ENCODE results near the gene NPAS1.
"Not testable (repeated sequence)": the region's sequence is repeated elsewhere in the genome, so short reads cannot be mapped to it uniquely, and the experiment has no call there.

NPAS1 gene

DNA sequence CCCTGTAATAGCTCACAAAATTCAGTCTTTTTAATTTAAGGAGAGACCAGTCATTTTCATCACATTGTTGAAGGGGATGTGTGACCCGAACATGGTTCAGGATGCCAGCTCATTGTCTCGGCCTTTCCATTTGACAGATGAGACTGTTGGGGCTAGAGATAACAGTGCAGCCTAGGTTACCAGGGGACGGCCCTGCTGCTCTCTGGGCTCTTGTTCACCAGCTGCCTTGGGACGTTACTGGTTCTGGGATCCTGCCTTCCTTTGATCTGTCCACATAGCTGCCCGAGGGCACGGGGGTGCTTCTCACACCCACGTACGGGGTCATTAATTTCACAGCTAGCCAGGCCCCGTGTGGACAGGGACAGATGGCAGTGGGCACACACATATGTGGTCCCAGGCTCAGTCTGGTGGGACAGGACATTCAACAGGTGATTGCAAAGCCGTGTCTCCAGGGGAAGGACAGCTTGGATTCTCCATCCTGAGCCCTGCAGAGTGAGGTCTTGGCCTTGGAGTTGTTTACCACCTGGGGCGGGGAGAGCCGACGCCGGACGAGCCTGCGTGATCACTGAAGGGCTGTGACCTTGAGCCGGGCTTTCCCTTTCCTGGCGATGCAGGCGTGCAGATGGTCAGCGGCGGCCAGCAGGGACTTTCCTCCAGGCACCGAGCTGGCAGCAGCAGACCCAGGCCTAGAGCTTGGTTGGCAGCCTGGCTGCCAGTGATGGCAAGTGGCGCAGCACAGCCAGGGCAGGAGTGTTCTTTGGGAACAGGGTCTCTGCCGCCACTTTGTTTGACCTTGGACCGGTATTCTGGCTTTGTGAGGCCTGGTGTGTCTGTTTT, 26.7 kb upstream of the NPAS1 start:
- no peak for DNase-seq

DNA sequence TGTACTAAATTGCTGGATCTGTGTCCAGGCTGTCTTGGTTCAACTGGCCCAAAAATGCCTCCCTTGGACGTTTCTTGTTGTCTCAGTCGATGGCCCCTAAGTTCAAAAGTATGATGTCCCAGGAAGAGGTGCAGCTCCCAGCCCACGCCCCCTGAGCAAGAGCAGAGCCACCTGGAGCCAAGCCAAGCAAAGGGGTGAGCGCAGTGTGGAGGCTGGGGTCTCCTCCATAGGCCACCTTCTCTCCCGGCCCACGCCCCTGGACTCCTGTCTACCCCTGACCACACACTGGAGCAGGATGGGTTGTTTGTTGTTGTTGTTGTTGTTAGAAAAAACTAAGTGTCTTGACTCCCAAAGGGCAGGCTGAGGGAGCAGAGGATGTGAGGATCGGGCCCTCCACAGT, 26.0 kb upstream of the NPAS1 start:
- no peak for DNase-seq

DNA sequence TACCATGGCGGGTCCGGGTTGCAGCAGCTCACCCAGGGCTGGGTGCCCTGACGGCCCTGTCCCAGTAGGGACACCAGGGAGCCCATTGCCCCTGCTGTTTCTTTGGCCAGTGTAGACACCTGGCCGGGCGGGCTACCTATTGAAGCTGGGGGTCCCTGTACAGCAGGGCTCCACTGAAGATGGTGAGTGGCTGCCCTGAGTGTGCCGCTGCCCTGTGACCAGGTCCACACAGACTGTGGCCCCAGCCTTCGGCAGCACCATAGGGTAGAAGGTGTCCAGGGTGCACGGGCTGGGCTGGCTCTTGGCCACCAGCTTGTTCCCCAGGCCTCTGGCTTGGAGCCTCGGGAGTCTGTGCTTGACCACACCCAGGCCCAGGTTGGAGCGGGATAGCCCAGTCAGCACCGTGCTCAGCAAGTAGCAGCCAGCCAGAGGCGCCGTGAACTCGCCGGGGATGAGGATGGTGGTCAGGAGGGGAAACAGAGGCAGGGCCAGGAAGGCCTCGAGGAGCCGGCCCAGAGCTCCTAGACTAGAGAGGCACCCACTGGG, 25.4 kb upstream of the NPAS1 start:
- DNase-seq, result no peak

DNA sequence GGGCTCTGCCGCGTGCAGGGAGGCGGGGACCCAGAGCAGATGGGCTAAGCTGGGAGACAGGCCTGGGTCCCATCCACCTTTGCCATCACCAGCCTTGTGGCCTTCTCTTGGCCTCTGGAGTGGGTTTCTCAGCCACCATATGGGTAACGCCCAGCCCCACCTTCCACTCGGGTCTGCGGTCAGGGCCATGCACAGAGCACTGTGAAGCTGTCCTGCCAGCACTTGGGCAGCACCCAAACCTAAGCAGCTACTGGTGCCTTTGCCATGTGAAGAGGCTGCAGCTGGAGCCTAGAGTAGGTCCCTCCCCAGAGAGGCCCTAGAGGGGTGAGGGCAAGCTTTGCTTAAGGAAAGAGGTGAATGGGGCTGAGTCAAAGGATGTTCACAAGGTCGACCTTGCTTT, 24.1 kb upstream of the NPAS1 start:
- DNase-seq, result no peak

DNA sequence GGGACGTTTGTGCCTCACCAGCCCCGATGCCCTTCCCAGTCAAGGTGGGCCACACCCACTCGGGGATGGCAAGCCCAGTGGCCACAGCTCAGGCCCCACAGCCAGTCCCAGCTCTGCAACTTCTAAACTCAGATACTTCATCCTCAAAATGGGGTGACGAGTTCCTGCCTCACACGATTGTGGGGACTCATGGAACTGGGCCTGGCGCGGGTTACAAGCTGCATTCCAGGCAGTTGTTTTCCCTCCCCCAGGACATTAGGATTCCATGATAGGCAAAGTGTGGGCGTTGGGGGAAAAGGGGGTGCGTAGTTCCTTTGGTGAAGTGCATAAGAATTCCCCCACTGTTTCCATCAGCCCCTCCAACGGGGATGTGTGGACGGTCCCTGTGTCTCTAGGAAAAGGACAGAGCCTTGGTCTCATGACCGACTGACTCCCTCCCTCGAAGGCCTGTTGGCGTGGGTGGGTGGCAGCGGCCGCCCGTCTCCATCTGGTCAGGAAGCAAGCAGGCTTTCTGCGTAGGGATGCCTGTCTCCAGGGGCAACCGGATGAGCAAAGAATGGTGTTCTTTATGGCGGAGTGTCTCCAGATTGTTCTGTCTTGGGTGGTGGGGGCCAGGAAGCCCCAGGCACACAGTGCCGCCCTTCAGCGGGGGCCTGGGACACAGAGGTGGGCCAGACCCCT, 21.1 kb upstream of the NPAS1 start:
- no peak for DNase-seq

DNA sequence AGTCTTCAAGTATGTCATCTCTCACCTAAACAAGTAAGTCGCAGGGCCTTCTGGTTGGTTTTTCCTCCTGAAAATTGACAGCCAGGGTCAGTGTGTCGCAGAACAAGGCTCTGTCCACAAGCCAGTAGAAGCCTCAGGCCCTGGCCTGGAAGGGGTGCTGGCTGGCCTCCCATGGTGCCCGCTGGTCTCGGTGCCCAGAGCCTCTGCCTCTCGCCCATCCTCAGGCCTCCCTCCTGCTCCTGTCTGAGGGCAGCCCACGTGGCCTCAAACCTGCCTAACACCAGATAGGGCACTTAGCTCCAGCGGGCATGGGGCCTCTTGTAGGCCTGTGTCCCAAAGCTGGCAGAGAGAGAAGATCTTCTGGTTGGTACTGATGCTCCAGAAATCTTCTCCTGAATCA, 20.3 kb upstream of the NPAS1 start:
- DNase-seq, result no peak

DNA sequence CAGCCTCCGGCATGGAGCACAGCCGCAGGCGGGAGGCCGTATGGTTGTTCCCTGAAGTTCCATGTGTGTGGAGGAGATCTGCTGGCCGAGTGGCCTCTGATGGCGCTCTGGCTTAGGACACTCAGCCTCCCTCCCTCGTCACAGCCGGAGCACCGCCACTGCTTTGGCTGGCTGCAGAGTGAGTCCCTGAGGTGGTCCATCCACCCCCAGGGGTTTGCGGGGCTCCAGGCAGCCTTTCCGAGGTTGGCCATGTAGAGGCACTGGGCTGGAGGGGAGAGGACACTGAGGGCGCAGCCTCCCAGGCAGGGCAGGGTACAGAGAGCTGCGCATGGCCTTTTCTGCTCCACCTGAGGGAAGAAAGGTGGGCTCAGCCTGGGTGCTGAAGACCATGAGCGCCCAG, 19.8 kb upstream of the NPAS1 start:
- DNase-seq, result no peak

DNA sequence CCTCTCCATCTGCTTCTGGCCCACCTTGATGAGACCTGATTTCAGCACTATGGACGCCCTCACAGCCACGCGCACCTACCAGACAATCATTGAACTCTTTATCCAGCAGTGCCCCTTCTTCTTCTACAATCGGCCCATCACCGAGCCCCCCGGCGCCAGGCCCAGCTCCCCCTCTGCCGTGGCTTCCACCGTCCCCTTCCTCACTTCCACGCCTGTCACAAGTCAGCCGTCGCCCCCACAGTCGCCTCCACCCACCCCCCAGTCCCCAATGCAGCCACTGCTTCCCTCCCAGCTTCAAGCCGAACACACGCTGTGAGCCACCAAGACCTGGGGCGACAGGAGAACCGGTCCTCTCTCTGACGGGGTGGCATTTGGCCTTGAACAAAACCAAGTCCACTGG, 19.3 kb upstream of the NPAS1 start:
- DNase-seq, result no peak

DNA sequence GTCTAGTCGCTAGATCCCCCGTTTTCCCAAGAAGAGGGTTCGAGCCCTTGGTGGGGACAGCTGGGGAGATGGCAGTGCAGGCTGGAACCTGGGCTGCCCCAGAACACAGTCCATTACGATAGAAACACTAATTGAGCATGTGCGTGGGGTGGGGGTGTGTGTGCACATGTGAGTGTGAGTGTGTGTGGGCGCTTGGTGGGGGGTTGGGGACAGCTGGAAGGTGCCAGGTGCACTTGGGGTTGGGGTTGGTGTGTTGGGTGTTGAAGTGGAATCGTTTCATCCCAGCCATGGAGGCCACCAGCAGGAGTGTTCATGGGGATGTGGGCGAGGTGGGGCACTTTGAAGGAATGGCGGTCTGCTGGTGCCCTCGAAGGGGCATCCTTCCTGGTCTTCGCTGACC, 18.1 kb upstream of the NPAS1 start:
- DNase-seq, result no peak

DNA sequence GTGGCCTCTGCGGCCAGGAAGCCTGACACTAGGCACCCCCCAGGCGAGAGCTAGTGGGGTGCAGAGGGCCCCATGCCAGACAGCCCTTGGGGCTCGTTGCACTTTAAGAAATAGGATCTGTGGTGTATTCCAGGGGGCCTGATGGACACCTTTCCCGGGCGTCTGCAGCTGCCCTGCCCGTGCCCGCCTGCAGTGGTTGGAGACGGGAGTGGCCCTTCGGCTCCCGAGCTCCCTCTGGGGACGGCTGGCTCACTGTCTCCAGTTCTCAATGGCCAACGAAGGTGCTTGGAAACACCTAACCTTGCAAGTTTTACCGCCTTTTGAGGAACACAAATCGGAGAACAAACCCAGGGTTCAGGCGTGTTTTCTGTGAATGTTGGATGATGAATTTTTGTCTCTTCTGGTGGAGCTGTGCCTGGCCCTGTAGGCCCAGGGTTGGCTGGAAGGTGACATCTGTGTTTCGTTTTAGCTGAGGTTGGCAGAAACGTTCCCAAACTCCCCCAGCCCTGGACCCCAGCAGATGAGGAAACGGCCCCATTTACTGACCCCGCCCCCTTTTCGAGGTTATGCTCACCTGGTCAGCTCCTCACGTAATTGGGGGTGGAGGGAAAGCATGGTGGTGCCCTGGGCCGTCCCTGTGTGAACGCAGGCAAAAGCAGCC, 17.4 kb upstream of the NPAS1 start:
- DNase-seq, result no peak

DNA sequence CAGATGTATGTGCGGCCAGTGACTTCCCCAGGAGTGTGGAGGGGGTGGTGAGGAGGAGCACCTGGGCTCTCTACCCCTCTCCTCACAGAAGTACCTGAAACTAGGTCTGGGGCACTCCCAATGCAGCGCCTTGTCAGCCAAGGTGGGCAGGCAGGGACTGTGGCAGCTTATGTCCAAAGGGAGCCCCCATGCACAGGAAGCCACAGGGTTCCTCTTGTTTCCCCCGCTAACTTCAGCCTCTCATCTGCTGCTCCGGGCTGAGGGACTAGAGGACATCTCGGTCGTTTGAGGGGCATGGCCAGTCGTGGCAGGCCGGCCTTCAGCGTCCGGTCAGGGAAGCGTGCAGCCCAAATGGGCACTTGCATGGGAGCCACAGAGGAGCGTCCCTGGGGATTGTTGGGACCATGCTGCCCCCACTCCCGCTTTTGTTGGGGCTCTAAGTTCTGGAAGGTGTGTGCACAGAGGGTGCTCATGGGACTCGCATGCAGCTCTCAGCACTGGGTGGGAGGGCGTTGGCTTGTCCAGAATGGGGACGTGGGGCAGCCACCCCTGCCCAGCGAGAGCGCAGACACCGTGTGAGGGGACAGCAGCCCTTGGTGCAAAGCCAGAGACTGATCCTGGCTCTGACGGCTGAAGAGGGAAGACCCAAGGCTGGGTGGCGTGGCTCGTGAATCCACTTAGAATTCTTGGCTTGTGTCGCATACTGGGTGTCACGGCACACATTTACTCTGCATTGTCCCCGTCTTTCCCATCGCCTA, 16.6 kb upstream of the NPAS1 start:
- DNase-seq, result no peak

DNA sequence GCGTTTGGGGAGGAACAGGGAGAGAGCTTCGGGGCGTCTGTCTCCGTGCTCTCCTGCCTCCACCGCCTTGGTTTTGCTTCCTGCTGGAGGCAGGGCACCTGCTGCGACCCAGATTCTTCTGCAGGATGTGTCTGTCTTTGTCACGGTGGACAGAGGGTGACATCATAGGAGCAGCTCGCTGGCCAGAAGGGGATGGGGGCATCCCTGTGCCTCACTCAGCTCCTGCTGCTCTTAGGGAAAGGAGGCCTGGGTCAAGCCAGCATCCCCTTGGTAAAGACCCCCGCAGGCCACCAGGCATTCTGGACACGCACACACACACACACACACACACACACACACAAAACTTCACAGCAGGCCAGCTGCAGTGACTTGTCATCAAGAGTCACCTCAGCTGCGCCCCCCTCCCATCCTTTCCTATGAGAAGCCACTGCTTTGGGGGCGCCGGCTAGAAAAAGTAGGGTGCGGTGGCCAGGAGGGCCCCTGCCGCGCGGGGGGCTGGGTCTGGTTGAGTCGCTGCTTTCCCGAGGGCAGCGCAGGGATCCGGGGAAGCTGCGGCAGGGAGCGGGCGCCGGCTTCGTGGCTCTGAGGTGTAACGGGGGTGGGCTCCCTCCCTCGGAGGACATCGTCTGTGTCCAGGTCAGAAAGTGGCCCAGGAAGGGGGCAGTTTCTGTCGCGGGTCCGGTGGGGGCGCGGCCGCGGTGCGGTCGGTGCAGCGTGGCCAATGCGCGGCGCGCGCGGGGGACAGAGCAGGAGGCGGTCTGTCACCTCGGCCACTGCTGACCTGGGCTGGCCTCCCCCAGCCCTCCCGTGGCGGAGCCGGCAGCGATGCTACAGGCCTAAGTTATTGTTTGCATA, 15.8 kb upstream of the NPAS1 start:
- DNase-seq, result no peak

DNA sequence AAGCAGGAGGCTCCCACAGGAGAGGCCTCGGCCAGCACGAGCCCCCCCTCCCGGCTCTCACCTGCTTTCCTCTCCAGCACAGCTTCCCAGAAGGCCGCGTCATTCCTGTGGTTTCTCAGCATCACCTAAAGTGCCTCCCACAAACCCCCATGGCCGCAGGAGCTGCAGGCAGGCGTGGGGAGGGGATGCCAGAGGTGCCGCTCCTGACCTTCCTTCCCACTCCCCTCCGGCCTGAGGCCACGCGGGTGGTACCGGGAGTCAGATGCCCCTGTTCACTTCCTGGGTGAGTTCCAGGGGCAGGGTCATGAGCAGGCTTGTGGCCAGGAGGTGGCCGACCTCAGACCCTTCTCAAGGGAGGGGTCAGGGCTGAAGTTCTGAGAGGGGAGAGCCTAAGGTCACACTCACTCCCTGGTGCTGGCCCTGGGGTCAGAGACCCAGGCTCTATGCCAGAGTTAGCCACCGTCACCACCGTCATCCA, 14.4 kb upstream of the NPAS1 start:
- DNase-seq, result no peak

DNA sequence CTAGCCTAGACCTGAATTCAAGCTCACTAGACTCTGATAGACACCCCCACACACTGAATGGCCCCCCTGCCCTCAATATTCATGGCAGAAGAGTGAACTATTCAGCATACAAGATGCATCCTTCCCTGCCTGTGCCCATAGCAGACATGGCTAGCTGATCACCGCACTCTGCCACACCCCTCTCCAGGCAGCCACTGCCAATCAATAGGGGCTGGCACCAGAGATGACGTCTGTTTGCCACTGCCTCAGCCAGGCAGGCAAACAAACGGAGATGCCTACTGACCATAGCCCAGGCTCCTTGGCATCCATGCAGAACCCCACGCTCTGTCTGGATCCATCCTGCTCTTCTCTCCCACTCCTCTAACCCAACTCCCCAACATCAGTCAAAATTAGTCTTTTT, 13.8 kb upstream of the NPAS1 start:
- DNase-seq, result peak; percentile 25

DNA sequence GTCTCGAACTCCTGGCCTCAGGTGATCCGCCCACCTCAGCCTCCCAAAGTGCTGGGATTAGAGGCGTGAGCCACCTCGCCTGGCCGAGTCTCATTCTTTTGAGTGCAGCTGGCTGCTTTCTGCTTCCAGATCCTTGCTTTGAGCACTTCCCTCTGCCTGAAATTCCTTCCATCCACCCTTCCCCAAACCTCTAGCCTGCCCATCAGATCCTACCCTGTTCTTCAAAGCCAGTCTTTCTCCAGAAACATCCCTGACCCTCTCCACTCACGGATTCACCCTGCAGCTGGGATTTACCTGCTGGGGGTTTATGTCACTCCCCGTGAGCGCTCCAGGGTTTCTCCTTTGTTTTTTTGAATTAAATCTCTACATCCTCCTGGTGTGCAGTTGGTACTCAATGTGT, 13.1 kb upstream of the NPAS1 start:
- no peak for DNase-seq

DNA sequence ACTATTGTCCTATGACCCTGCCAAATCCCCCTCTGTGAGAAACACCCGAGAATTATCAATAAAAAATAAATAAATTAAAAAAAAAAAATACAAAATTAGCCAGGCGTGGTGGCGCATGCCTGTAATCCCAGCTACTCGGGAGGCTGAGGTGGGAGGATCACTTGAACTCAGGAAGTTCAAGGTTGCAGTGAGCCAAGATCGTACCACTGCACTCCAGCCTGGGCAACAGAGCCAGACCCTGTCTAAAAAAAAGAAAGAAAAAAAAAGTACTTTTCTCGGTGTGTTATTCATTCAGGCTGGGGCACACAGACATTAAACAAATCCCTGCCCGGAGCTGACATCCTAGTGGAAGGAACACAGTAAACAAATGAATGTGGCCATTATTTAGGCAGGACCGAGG, 9.1 kb upstream of the NPAS1 start:
- DNase-seq, result not testable (repeated sequence)

DNA sequence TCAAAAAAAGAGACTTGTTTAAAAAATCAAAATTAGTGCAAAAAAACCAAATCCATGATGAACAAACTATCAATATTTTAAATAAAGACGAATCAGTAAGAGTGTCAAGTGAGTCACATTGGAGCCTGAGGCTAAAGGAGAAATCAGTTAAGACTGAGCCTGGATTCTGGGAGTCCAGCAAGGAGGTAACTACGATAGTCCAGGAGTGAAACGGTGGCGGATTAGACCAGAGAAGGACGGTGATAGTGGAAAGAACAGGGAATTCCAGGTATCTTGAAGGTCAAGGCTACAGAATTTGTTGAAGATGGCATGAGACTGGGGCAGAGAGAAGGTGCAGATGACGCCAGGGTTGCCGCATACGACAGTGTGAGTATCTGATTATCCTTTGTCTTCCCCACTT, 7.0 kb upstream of the NPAS1 start:
- no peak for DNase-seq

DNA sequence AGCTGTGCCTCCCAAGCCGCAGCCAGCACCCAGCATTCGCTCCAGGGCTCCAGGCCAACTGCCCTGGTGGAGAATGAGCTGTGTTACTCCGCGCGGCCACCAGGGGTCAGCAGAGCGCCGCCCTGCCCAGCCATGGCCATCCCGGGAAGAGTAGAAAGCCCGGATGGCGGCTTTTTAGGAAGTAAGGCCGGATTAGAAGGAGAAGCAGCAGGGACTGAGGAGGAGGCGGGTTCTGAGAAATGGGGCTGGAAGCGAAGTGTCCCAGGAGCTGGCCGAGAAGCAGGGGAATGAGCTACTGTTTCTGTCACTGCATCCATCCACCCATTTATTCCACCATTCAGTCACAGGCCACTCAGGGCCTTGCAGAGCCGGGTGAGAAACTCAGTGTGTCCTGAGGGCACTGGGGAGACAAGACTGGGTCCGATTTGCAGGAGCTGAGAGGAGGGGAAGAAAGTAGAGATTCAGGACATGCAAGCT, 6.6 kb upstream of the NPAS1 start:
- peak; percentile 71 for DNase-seq

DNA sequence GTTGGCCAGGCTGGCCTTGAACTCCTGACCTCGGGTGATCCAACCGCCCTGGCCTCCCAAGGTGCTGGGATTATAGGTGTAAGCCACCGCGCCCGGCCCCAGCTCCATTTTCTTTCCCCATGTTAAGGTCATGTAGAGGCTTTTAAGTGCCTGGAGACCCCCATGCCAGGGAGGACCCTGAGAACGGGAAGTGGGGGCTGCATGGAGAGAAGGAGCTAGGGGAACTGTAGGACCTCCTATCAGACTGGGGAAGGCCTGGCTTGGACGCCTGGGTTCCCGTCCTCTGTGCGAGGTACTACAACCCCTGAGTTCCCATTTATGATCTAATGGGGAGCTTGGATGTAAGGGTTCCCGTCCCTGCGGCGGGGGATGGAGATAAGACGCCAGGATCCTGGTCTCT, 714 bp upstream of the NPAS1 start:
- no peak for DNase-seq

DNA sequence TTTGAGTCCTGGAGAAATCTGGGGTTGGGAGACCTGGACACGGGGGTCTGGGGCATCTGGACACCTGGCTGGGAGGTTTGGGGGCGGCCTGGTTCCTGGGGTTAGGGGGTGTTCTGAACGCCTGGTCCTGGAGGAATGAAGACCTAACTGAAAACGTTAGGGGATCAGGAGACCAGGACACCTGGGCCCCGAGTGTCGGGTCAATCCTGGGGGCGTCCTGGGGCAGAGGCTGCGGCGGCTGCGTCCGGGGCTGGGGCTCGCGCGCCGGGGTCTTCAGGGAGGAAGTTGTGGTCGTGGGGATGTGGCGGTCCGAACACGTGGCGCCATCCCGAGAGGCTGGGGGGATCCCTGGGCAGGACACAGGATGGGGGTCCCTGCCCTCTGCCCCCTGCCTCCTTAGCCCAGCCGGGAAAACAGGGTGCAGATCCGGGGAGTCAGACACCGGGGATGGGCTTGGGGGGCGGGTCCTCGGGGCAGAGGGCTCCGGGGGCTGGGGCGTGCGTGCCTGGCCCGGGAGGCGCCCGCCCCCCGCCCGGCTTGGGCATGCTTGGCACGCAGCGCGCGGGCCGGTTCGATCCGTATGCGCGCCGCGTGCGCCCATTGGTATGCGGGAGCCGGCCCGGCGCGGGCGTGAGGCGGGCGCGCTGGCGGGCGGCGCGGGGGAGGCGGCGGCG, 632 bp downstream of the NPAS1 start:
- DNase-seq, result no peak

DNA sequence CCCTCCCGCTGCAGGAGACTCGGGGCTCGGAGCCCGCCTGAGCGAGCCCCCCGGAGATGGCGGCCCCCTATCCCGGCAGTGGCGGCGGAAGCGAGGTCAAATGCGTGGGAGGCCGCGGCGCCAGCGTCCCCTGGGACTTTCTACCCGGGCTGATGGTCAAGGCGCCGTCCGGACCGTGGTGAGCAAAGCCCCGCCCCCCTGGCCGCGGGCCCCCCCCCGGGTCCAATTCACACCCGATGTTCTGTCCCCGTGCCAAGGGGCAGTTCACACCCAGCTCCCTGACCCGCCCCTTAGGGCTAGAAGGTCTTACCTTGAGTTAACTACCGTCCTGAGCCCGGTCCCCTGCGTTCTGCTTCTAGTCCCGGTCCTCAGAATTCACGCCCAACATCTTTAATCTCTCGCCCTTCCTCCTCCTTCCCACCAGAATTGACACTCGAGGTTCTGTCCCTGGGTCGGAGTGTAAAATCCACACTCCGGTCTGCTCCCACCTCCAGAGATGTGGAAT, 1.4 kb downstream of the NPAS1 start:
- DNase-seq, result no peak
